Small intestine (tissue), 7 donors: ENCODE data around the gene CIROP. TPM values are rescaled to one million over a fixed set of nuclear protein-coding genes. Genes with fewer than 3 reads are reported as not detected.

Experiments
- DNase-seq, 2 donors: peaks; one replicate each; pipeline versions ENCODE4 v3.0.0 to v3.0.0-alpha.2; 2013
- FAIRE-seq: peaks from 2 replicates; lab custom pipeline; 2012; peaks lifted over from hg19 to GRCh38; lab: Jason Lieb, UNC
- H3K27ac ChIP-seq, 3 donors: one replicate each; pipeline ENCODE4 v1.5.1; 2013; ENCODE audit warnings: low read length in 2 of 3, mild to moderate bottlenecking in 2 of 3, control low read depth in 1 of 3, inconsistent platforms in 1 of 3, low read depth in 1 of 3, moderate library complexity in 1 of 3
- H3K27me3 ChIP-seq, 3 donors: one replicate each; pipeline ENCODE4 v1.6.1; 2013; ENCODE audit warnings: low read length in 3 of 3, inconsistent platforms in 1 of 3; ENCODE audit not compliant: control insufficient read depth in 3 of 3, insufficient read depth in 3 of 3
- H3K36me3 ChIP-seq, 3 donors: one replicate each; pipeline ENCODE4 v1.6.1; 2013; ENCODE audit warnings: low read length in 3 of 3, inconsistent platforms in 1 of 3, low read depth in 1 of 3, mild to moderate bottlenecking in 1 of 3, moderate library complexity in 1 of 3; ENCODE audit not compliant: control insufficient read depth in 3 of 3, insufficient read depth in 2 of 3
- H3K4me1 ChIP-seq, 3 donors: one replicate each; pipeline ENCODE4 v1.6.1; 2013; ENCODE audit warnings: low read length in 2 of 3, inconsistent platforms in 1 of 3, low read depth in 1 of 3, mild to moderate bottlenecking in 1 of 3, moderate library complexity in 1 of 3; ENCODE audit not compliant: control insufficient read depth in 3 of 3, insufficient read depth in 2 of 3
- H3K4me3 ChIP-seq, 3 donors: one replicate each; pipeline ENCODE4 v1.5.1; 2013; ENCODE audit warnings: low read length in 3 of 3, control low read depth in 1 of 3, inconsistent platforms in 1 of 3, low read depth in 1 of 3, mild to moderate bottlenecking in 1 of 3, moderate library complexity in 1 of 3
- H3K9me3 ChIP-seq, 2 donors: one replicate each; pipeline ENCODE4 v1.6.1; 2013; ENCODE audit warnings: low read depth in 1 of 2, low read length in 1 of 2; ENCODE audit not compliant: control insufficient read depth in 2 of 2, insufficient read depth in 1 of 2
- WGBS, 3 donors: extraction: QIAGEN DNeasy Blood & Tissue Kit; methylation state at CpG; one replicate each; pipeline ENCODE4 v1.1.7; 2013; 5-methylcytosine and 5-hydroxymethylcytosine counted together
- polyA plus RNA-seq, 4 donors: library from polyadenylated mRNA; stranded (reverse) in 3 of 4; unstranded in 1 of 4; fragments of 200-250 nt in 3 of 4; fragments of 120-200 nt in 1 of 4; gene quantifications; one replicate each; pipeline versions ENCODE4 v1.2.1 to v1.2.3, GENCODE V29; 2013
- donor health status: healthy with polysubstance abuse.
- donor health status: control.
- donor health status: control.
- donor health status: Bipolar disorder and iron deficiency.
- donor health status: healthy.

The CIROP gene
- polyA plus RNA-seq, 4 donors, result 0.04 TPM; not detected in 3

GRCh38 chr14:23056956-23057756 lies 47.6 kb downstream of the CIROP start, which contains the start of gene CDH24:
Gene CDH24 (minus strand): TSS chr14:23057520. CDS start chr14:23055733, 1,787 bp downstream.
- Histone ChIP-seq H3K27me3 (no peaks in the 10 kb centered on the region), H3K9me3 (no peaks in the 10 kb centered on the region), H3K36me3 (peaks cover 8 to 48% (median 19%) of the 10 kb centered on the region in 3 donors), H3K4me3 (peak within 1 kb of the TSS; percentile 54 to 76 (median 56)), H3K27ac (peak within 1 kb of the TSS in 2 of 3 donors; percentile 40 to 44), H3K4me1 (peaks cover 0 to 13% (median 2%) of the 10 kb centered on the region in 3 donors)
- FAIRE-seq (no peak), DNase-seq (peak; percentile 66 to 87)
- WGBS, 3 donors, result 1 to 2% (median 2%) methylated on average over 38 to 73 of the region's 73 CpGs

GRCh38 chr14:23056145-23056955 lies 48.4 kb downstream of the CIROP start:
- no peak overlapping the region for H3K27ac ChIP-seq
- peaks cover 0 to 13% (median 2%) of the 10 kb centered on the region in 3 donors for H3K4me1 ChIP-seq
- no peaks in the 10 kb centered on the region for H3K27me3 ChIP-seq
- FAIRE-seq (no peak), DNase-seq (peak; percentile 73 to 86)
- no peaks in the 10 kb centered on the region for H3K9me3 ChIP-seq
- 6 to 8% (median 8%) methylated on average over 17 of the region's 17 CpGs for WGBS, 3 donors
- peak overlapping the region in 2 of 3 donors; percentile 54 to 76 for H3K4me3 ChIP-seq
- peaks cover 4 to 41% (median 16%) of the 10 kb centered on the region in 3 donors for H3K36me3 ChIP-seq

- Histone ChIP-seq H3K4me1 (peaks cover 0 to 13% (median 2%) of the 10 kb centered on the region in 3 donors), H3K27ac (no peak overlapping the region), H3K4me3 (no peak overlapping the region), H3K9me3 (no peaks in the 10 kb centered on the region), H3K36me3 (peaks cover 2 to 34% (median 10%) of the 10 kb centered on the region in 3 donors), H3K27me3 (no peaks in the 10 kb centered on the region)
- no peak for FAIRE-seq
- no peak for DNase-seq
- WGBS, 3 donors, result 60 to 79% (median 65%) methylated on average over 6 of the region's 6 CpGs
Measured at GRCh38 chr14:23055621-23056144, 49.1 kb downstream of the CIROP start.

- no peak for DNase-seq
- peaks cover 0 to 13% (median 2%) of the 10 kb centered on the region in 3 donors for H3K4me1 ChIP-seq
- no peaks in the 10 kb centered on the region for H3K9me3 ChIP-seq
- no peak for FAIRE-seq
- peaks cover 0 to 29% (median 7%) of the 10 kb centered on the region in 3 donors for H3K36me3 ChIP-seq
- no peaks in the 10 kb centered on the region for H3K27me3 ChIP-seq
- H3K4me3 ChIP-seq, result no peak overlapping the region
- no peak overlapping the region for H3K27ac ChIP-seq
- 96 to 97% (median 96%) methylated on average over 12 of the region's 12 CpGs for WGBS, 3 donors
Measured at GRCh38 chr14:23055147-23055550, 49.6 kb downstream of the CIROP start.

- no peak for DNase-seq
- no peaks in the 10 kb centered on the region for H3K9me3 ChIP-seq
- no peak for FAIRE-seq
- WGBS, 3 donors, result 78 to 84% (median 80%) methylated on average over 17 of the region's 17 CpGs
- H3K4me3 ChIP-seq, result no peak overlapping the region
- no peaks in the 10 kb centered on the region for H3K27me3 ChIP-seq
- H3K27ac ChIP-seq, result no peak overlapping the region
- H3K36me3 ChIP-seq, result peaks cover 0 to 25% (median 6%) of the 10 kb centered on the region in 3 donors
- H3K4me1 ChIP-seq, result peaks cover 0 to 13% (median 2%) of the 10 kb centered on the region in 3 donors
Measured at GRCh38 chr14:23054000-23054811, 50.6 kb downstream of the CIROP start.

GRCh38 chr14:23053426-23053825 lies 51.4 kb downstream of the CIROP start:
- H3K27me3 ChIP-seq, result no peaks in the 10 kb centered on the region
- DNase-seq (no peak), FAIRE-seq (no peak)
- peaks cover 0 to 19% (median 0%) of the 10 kb centered on the region in 3 donors for H3K36me3 ChIP-seq
- H3K4me1 ChIP-seq, result peaks cover 0 to 13% (median 2%) of the 10 kb centered on the region in 3 donors
- no peak overlapping the region for H3K27ac ChIP-seq
- 93 to 98% (median 96%) methylated on average over 10 of the region's 10 CpGs for WGBS, 3 donors
- H3K4me3 ChIP-seq, result no peak overlapping the region
- no peaks in the 10 kb centered on the region for H3K9me3 ChIP-seq

- H3K36me3 ChIP-seq, result peaks cover 0 to 17% (median 0%) of the 10 kb centered on the region in 3 donors
- no peaks in the 10 kb centered on the region for H3K27me3 ChIP-seq
- no peak overlapping the region for H3K4me3 ChIP-seq
- FAIRE-seq (no peak), DNase-seq (no peak)
- 81 to 86% (median 83%) methylated on average over 3 of the region's 3 CpGs for WGBS, 3 donors
- no peaks in the 10 kb centered on the region for H3K9me3 ChIP-seq
- H3K27ac ChIP-seq, result no peak overlapping the region
- peaks cover 0 to 10% (median 2%) of the 10 kb centered on the region in 3 donors for H3K4me1 ChIP-seq
Measured at GRCh38 chr14:23052671-23053070, 52.1 kb downstream of the CIROP start.
